Loucy (cell line): ENCODE data around the gene COL5A1.

Experiments used
- H2AFZ ChIP-seq: fragments of 200-600 bp; sonication (generic); 2 replicates; pipeline ENCODE4 v1.6.0; 2016; ENCODE audit warnings: antibody characterized with exemption, mild to moderate bottlenecking, low read length, moderate library complexity
- H3F3A ChIP-seq: fragments of 200-600 bp; 2 replicates; pipeline ENCODE4 v1.6.0; 2016; ENCODE audit warnings: antibody characterized with exemption, low read depth, mild to moderate bottlenecking
- H3K27me3 ChIP-seq: fragments of 200-600 bp; sonication (generic); 2 replicates; pipeline ENCODE4 v1.6.1; 2014; ENCODE audit warnings: low read length, mild to moderate bottlenecking; ENCODE audit not compliant: insufficient read depth, poor library complexity, severe bottlenecking
- H3K36me3 ChIP-seq: fragments of 200-600 bp; sonication (generic); 2 replicates; pipeline ENCODE4 v1.6.1; 2016; ENCODE audit warnings: low read length; ENCODE audit not compliant: insufficient read depth
- H3K4me1 ChIP-seq: fragments of 200-600 bp; sonication (generic); 2 replicates; pipeline ENCODE4 v1.5.1; 2014; ENCODE audit warnings: low read length, mild to moderate bottlenecking; ENCODE audit not compliant: insufficient read depth, poor library complexity, severe bottlenecking
- H3K4me2 ChIP-seq: fragments of 200-600 bp; sonication (generic); 2 replicates; pipeline ENCODE4 v1.6.0; 2014; ENCODE audit warnings: antibody characterized with exemption, low read length, low read depth, mild to moderate bottlenecking; ENCODE audit not compliant: poor library complexity, severe bottlenecking
- H3K4me3 ChIP-seq: fragments of 200-600 bp; sonication (generic); 2 replicates; pipeline ENCODE4 v1.5.1; 2014; ENCODE audit warnings: low read length, mild to moderate bottlenecking, mixed read lengths; ENCODE audit not compliant: poor library complexity, severe bottlenecking
- H3K79me2 ChIP-seq: fragments of 200-600 bp; sonication (generic); 2 replicates; pipeline ENCODE4 v1.6.1; 2014; ENCODE audit warnings: low read length; ENCODE audit not compliant: insufficient read depth
- H3K9ac ChIP-seq: fragments of 200-600 bp; sonication (generic); 2 replicates; pipeline ENCODE4 v1.6.0; 2014; ENCODE audit warnings: mild to moderate bottlenecking, low read depth, low read length, moderate library complexity; ENCODE audit not compliant: poor library complexity, severe bottlenecking
- H3K9me2 ChIP-seq: fragments of 200-600 bp; sonication (generic); replicated peaks from 2 replicates; pipeline ENCODE4 v1.6.1; 2016; ENCODE audit warnings: low read depth, low read length, mixed read lengths
- H3K9me3 ChIP-seq: fragments of 200-600 bp; sonication (generic); 2 replicates; pipeline ENCODE4 v1.6.1; 2014; ENCODE audit warnings: mild to moderate bottlenecking, antibody characterized with exemption, low read length, low read depth; ENCODE audit not compliant: insufficient read depth
- H4K20me1 ChIP-seq: fragments of 200-600 bp; sonication (generic); 2 replicates; pipeline ENCODE4 v1.6.0; 2014; ENCODE audit warnings: antibody characterized with exemption, low read length, mild to moderate bottlenecking; ENCODE audit not compliant: insufficient read depth, poor library complexity, severe bottlenecking
- EZH2phosphoT487 ChIP-seq: fragments of 200-600 bp; IDR thresholded peaks from 2 replicates; pipeline ENCODE4 v1.6.1; 2018; ENCODE audit warnings: antibody characterized with exemption, mild to moderate bottlenecking, moderate library complexity, borderline replicate concordance
- TF ChIP-seq, protein P1 (sequence below): fragments of 200-600 bp; sonication (generic); conservative IDR thresholded peaks from 2 replicates; pipeline ENCODE4 v1.5.1; 2014; ENCODE audit warnings: mild to moderate bottlenecking, antibody characterized with exemption, low read length

Gene COL5A1

DNA sequence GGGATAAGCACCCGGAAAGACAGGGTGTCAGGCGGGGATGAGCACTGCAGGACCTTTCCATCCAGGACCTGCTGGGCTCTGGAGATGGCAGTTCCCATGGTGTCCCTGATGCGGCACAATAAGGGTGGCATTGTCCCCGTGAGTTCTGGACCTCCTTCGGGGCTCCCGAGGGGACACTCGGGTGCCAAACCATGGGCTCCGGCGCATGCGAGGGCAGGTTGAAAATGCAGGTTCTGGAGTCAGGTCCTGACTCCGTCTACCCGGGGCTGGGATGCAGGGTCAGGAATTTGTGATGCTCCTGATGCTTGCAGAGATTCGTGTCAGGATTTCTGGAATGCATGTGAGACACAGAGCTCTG lies 239.7 kb downstream of the COL5A1 start:
- H3K4me3 ChIP-seq: no peak overlapping the region

DNA sequence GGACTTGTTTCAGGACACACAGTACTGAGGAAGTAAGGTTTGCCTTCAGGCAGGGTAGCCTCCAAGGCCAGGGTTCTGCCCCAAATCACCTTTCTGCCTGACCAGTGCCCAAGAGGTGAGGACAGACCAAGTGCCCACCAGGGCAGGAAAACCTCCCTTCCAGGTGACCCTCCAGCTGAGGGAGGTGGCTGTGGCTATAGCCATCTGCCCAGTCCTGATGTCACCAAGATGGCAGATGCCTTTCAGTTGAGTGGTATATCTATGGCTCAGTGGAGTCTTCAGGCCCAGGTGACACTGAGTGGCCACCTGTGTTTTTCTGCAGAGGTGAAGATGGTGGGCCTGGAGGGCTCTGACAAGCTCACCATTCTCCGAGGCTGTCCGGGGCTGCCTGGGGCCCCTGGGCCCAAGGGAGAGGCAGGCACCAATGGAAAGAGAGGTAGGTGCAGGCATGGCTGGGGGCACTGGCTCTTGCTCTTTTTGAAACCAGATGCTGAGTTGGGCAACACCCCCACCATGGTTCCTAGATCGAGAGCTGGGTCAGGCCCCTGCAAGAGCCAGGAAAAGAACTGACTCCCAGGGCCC lies 240.7 kb downstream of the COL5A1 start:
- no peak for TF ChIP-seq EZH2phosphoT487
- TF ChIP-seq, protein P1, sequence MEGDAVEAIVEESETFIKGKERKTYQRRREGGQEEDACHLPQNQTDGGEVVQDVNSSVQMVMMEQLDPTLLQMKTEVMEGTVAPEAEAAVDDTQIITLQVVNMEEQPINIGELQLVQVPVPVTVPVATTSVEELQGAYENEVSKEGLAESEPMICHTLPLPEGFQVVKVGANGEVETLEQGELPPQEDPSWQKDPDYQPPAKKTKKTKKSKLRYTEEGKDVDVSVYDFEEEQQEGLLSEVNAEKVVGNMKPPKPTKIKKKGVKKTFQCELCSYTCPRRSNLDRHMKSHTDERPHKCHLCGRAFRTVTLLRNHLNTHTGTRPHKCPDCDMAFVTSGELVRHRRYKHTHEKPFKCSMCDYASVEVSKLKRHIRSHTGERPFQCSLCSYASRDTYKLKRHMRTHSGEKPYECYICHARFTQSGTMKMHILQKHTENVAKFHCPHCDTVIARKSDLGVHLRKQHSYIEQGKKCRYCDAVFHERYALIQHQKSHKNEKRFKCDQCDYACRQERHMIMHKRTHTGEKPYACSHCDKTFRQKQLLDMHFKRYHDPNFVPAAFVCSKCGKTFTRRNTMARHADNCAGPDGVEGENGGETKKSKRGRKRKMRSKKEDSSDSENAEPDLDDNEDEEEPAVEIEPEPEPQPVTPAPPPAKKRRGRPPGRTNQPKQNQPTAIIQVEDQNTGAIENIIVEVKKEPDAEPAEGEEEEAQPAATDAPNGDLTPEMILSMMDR: no peak
- Histone ChIP-seq H3K27me3 (no peaks in the 10 kb centered on the region), H3K9me2 (no peaks in the 10 kb centered on the region), H3K4me1 (no peaks in the 10 kb centered on the region), H3K9me3 (no peaks in the 10 kb centered on the region; the same call in 1 of the 2 replicates), H3K9ac (no peak overlapping the region), H3K4me3 (no peak overlapping the region), H3F3A (no peaks in the 10 kb centered on the region), H2AFZ (no peak overlapping the region), H3K36me3 (no peaks in the 10 kb centered on the region), H3K79me2 (no peaks in the 10 kb centered on the region), H4K20me1 (no peaks in the 10 kb centered on the region), H3K4me2 (no peak overlapping the region)

More for the DNA sequence above, 239.7 kb downstream of the COL5A1 start:
- Histone ChIP-seq H3K9ac (no peak overlapping the region), H3K27me3 (no peaks in the 10 kb centered on the region), H3K9me3 (no peaks in the 10 kb centered on the region; the same call in 1 of the 2 replicates), H2AFZ (no peak overlapping the region), H4K20me1 (no peaks in the 10 kb centered on the region), H3K9me2 (no peaks in the 10 kb centered on the region), H3K4me1 (no peaks in the 10 kb centered on the region), H3F3A (no peaks in the 10 kb centered on the region), H3K4me2 (no peak overlapping the region), H3K79me2 (no peaks in the 10 kb centered on the region), H3K36me3 (no peaks in the 10 kb centered on the region)
- TF ChIP-seq, protein P1: no peak
- no peak for TF ChIP-seq EZH2phosphoT487

DNA sequence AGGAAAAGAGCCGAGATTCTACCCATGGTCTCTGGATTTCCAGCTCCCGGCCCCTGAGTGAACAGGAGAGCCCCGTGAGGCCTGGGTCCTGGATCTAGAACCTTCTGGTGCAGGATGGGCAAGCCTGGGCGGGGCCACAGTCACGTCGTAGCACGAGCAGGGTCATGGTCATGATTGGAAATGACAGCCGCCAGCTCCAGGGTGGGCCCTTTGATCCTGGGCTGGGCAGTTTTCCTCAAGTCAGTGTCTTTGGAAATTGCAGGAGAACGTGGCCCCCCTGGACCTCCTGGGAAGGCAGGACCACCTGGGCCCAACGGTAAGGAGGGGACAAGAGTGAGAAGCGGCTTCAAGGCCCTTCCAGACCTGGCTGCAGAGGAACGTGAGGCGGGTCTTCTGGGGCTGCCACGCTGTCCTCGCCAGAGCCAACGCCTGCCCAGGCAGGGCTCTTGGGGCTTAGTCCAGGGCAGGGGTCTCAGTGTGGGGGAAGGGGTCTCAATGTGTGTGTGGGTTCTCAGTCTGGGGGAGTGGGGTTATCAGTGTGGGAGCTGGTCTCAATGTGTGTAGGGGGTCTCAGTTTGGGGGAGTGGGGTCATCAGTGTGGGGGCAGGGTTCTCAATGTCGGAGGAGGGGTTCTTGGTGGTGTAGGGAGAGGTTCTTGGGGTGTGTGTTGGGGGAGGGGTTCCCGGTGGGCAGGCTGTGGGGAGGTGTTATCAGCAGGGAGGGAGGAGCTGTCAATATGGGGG lies 241.6 kb downstream of the COL5A1 start:
- Histone ChIP-seq H3F3A (no peaks in the 10 kb centered on the region), H3K36me3 (no peaks in the 10 kb centered on the region), H3K9ac (no peak overlapping the region), H4K20me1 (no peaks in the 10 kb centered on the region), H3K4me1 (no peaks in the 10 kb centered on the region), H3K27me3 (no peaks in the 10 kb centered on the region), H3K79me2 (no peaks in the 10 kb centered on the region), H3K4me3 (no peak overlapping the region), H3K9me3 (no peaks in the 10 kb centered on the region; the same call in 1 of the 2 replicates), H3K9me2 (no peaks in the 10 kb centered on the region), H3K4me2 (no peak overlapping the region), H2AFZ (no peak overlapping the region)
- TF ChIP-seq, protein P1: no peak
- TF ChIP-seq EZH2phosphoT487: no peak
